GM21447 (cell line): Measurements from ENCODE around the gene APBA1.
"Not testable (repeated sequence)": the region's sequence is repeated elsewhere in the genome, so short reads cannot be mapped to it uniquely, and the experiment has no call there.

Experiments
- ATAC-seq: cut with Tn5 transposase; IDR thresholded peaks from one replicate; pipeline ENCODE4 v1.9.1; 2021; ENCODE audit not compliant: unreplicated experiment

The APBA1 gene

DNA sequence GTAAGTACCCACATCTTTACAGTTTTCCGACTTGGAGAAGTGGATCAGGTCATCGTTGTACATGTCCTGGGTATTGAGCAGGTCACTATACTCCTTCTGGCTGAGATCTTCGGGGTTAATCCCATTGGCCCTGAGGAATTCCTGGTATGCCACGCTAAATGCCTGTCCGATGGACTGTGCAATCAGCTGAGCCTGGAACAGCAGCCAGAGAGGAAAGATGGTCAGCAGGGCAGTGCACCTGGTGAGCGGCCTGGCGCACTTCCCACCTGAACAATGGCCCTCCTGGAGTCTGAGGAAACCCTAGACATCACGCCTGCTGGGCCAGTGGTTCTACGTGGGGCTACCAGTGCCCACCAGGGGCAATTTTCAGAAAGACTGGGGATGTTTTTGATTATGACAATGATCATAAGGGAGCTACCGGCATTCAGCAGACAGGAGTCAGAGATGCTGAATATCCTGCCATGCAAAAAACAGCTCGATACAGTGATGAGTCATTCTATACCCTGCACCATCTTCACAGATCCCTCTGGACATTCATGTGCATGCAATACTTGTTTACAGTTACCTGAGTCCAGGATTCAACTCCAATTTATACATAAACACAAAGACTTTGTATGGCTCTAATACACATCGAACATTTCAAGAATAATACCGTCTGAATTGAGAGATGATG lies 219.9 kb downstream of the APBA1 start:
- ATAC-seq, result no peak

- no peak for ATAC-seq
Observed at GRCh38 chr9:69446496-69446895, 225.7 kb downstream of the APBA1 start.

GRCh38 chr9:69445251-69445650 lies 226.9 kb downstream of the APBA1 start:
- no peak for ATAC-seq

DNA sequence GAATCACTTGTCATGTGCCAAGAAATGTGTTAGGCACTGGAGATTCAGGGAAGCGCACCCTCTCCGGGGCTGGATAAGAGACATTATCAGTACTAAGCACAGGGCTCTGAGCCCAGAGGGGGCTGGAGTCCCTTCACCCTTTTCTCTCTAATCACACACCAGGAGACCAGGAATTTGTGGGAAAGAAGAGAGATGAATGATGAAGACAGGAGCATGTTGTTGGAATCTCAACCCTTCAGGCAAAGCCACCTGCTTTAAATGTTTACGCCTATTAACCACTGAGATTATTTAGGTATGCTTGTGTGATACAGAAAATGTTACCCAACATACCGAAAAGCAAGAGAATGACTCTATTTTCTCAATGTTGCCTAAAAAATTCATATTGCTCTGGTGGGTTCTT lies 227.4 kb downstream of the APBA1 start:
- no peak for ATAC-seq

- ATAC-seq, result no peak
Observed at GRCh38 chr9:69444021-69444420, 228.2 kb downstream of the APBA1 start.

DNA sequence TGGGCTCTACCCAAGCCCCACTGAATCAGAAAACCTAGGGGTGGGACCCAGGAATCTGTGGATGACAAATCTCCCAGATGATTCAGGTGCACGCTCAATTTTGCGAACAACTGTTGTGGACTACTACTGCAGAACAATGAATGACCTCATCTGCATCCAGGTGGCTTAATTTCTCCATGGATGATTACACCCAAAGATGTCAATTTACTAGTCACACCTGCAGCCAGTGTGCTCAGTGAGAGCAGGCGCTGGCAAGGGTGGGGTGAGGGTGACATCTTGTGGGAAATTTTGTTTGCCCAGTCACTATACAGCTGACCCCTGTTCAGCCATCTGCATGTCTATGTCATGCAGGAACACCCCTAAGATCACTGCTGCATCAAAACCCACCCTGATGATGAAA lies 229.0 kb downstream of the APBA1 start:
- ATAC-seq, result no peak

DNA sequence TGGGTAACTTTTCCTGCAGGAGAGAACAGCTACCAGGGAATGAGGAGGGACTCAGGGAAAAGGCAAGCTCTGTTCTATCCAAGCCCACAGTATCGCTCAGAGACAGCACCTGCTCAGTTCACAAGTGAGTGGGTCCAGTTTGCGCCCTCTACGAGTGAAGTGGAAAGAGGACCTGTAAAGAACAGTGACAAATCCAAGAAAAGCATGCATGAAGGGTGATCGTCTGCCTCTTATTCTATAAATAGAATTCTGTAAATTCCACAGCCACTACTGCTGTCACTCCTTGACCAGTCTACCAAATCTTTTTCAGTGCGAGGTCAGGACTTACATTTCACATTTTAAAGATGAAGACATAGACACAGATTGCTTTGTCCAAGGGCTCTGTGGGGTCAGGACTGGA lies 229.7 kb downstream of the APBA1 start:
- no peak for ATAC-seq

- not testable (repeated sequence) for ATAC-seq
Observed at GRCh38 chr9:69440254-69440955, 231.8 kb downstream of the APBA1 start.

DNA sequence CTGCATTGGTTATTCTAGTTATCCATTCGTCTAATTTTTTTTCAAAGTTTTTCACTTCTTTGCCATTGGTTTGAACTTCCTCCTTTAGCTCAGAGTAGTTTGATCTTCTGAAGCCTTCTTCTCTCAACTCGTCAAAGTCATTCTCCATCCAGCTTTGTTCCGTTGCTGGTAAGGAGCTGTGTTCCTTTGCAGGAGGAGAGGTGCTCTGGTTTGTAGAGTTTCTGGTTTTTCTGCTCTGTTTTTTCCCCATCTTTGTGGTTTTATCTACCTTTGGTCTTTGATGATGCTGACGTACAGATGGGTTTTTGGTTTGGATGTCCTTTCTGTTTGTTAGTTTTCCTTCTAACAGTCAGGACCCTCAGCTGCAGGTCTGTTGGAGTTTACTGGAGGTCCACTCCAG lies 232.5 kb downstream of the APBA1 start:
- not testable (repeated sequence) for ATAC-seq

GRCh38 chr9:69433968-69434367 lies 238.2 kb downstream of the APBA1 start:
- ATAC-seq, result no peak

- ATAC-seq, result no peak
Observed at GRCh38 chr9:69433392-69433791, 238.8 kb downstream of the APBA1 start.

DNA sequence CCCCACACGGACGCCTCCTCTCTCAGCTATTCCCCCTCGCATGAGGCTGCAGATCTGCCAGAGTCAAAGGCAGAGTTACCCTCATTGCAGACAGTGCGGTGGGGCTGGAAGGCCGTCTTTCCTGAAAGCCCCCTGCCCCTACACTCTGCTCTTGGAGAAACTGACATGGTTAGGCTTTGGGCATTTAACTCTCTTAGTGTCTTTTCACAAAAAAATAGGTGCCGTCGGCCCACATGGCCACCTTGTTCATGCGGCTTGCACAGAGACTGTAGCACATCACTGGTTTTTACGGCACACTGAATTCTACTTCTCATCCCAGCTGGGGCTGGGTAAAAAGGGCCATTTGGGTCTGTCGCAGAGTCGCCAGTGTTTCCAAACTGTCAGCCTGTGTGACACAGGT lies 239.5 kb downstream of the APBA1 start:
- no peak for ATAC-seq

- no peak for ATAC-seq
Observed at GRCh38 chr9:69431777-69432176, 240.4 kb downstream of the APBA1 start.

DNA sequence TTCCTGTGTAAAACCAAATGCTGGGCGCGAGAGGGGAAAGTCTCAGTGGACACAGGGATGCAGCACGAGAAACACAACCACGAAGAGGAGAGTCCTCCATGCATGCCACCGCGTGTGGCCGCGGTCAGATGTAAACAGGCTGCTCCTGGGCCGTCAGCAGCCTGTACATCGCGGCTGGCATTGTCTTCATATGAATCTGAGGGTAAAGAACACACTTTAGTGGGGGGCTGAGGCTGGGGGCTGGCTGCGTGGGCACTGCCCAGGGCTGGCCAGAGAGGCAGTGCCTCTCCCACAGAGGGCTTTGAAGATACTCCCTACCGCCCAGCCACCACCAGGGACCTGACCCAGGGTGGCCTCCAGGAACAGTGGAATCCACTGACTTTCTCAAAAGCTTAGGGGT lies 241.0 kb downstream of the APBA1 start:
- ATAC-seq, result no peak

- no peak for ATAC-seq
Observed at GRCh38 chr9:69430206-69430605, 242.0 kb downstream of the APBA1 start.

DNA sequence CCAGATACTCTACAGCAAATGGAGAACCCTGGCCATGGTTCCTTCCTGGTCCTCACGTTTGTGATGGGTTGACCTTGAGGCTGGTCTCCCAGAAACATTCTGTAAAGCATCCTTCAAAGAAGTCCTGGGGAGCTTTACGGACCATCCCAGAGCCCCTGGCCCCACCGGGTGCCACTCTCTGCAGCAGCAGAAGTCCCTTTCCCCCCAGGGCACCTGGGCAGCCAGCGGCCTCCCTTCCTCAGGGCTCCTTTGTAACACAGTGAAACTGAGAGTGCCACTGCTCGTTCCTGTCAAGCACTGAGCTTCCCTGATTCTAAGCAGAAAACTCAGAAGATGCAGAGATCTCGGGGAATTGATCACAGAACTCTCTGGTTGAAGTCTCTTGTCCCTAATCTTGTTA lies 242.9 kb downstream of the APBA1 start:
- no peak for ATAC-seq

DNA sequence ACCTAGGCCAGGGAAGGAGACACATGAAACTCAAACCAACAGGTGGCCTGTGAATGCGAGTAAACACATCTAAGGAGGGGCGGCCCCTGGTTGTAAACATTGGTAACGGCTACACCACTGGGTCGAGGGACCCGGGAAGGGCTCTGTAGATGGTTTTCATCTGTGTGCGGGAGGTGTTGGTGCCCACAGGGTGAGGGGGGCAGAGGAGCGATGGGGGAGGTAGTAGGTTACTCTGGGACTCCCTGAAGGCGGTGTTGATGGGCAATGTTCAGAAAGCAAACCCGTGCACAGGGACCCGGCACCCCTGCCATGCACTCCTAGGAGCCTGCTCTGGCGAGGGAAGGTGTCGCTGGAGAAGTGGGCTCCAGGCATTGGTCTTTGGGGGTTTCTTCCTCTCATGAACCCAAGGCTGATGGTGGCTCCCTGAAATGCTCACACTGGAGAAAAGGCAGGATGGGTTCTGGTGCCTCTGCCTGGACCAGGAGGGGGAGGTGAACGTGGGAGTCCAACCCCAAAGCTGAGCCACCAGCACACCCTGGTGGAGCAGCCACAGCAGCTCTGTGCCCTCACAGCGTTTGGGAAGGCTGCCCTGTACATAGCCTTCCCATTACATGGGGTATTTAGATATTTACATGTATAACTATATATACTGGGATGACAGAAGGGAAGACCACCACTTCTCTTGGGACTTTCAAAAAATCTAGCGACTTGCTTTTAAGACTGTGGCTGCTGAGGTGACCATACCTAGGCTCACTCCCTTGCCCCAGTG lies 244.0 kb downstream of the APBA1 start:
- no peak for ATAC-seq

DNA sequence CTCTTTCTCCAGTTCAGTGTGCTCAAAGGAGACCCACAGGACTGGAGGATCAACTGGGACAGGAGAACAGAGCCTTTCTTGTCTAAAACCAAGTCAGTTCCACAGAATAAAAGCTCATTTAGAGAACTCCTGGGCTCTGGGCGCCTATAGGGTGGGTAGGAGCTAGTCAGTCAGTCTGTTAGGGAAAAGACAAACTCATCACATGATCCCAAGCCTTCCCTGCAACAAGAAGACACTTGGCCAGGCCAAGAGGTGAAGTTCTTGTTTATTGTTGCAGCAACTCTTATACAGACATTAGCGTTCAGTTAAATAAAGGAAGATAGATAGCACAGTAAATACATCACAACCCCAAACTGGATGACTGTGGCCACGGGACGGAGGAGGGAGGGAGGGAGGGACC lies 244.9 kb downstream of the APBA1 start:
- ATAC-seq, result no peak

DNA sequence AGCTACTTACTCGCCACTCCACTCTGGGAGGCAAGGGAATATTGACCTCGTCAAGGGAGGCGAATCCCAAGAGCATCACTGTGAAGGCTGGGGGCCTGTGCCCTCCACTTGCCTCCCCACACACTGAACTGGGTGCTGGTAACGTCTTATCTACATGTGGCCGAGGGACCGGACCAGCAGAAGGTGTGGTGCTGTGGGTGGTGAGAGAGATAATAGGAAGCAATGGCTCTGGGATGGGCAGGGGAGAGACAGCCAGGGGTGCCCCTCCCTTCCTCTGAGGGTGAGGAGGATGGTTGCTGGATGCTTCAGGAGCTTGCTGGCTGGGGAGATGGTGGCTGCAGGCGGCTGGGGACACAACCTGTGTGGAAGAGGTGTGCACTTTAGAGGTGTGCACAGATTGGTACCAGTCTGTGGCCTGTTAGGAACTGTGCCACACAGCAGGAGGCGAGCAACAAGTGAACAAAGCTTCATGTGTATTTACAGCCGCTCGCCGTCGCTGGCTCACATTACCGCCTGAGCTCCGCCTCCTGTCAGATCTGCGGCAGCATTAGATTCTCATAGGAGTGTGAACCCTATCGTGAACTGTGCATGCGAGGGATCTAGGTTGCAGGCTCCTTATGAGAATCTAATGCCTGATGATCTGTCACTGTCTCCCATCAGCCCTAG lies 246.9 kb downstream of the APBA1 start:
- ATAC-seq, result no peak

- no peak for ATAC-seq
Observed at GRCh38 chr9:69421908-69422801, 250.0 kb downstream of the APBA1 start.
